Upper lobe of left lung (tissue), 4 donors: ENCODE results near the gene CENPU.

ENCODE experiments used
- EP300 ChIP-seq, 4 donors: sonication (generic); formaldehyde crosslinking; IDR thresholded peaks; one replicate each; pipeline ENCODE4 v1.5.1; 2017; ENCODE audit warnings: antibody characterized with exemption in 4 of 4, control low read depth in 2 of 4
- POLR2A ChIP-seq, 4 donors: fragments of 450-650 bp; IDR thresholded peaks; one replicate each; pipeline ENCODE4 v1.5.1; 2016 to 2017; ENCODE audit warnings: antibody characterized with exemption in 4 of 4, mild to moderate bottlenecking in 2 of 4
- POLR2AphosphoS5 ChIP-seq, 2 donors: sonication (generic); formaldehyde crosslinking; IDR thresholded peaks; one replicate each; pipeline ENCODE4 v1.5.1; 2017; ENCODE audit warnings: antibody characterized with exemption in 2 of 2
- TF ChIP-seq, protein P1 (sequence below), 6 experiments: fragments of 450-650 bp in 4 of 6; fragments of 200-600 bp in 2 of 6; sonication (generic) in 2 of 6; IDR thresholded peaks; one replicate each; pipeline ENCODE4 v1.5.1; 2016 to 2019; ENCODE audit warnings: antibody characterized with exemption in 6 of 6

DNA sequence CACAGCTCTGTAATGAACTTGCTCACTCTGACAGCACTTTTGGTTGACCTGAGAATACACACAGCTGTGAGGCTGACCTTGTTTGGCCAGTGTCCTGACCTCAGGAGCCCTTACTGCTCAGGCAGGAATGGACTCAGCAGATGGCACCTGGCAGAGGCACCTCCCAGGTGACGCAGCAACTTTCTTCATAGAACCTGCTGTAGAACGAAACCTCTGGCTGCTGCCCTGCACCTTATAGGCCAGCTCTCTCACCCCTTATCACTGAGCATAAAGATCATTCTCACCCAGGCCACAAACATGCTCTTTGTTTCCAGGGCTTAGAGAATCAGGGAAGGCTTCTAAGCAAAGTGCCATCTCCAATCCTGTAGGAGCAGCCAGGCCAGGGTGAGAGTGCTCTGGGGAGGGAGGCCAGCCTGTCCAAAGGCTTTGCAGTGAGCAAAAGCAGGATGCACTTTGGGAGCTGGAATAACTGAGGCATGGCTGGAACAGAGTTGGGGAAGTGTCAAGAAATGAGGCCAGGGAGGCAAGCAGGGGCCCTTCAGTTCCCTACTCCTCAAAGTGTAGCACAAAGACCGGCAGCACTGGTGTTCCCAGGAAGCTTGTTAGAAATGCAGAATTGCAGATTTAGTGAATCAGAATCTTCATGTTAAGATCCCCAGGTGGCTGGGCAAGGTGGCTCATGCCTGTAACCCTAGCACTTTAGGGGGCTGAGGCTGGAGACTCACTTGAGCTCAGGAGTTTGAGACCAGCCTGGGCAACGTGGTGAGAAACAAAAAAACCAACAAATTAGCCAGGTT is 13.3 kb upstream of the CENPU start:
- TF ChIP-seq, protein P1, sequence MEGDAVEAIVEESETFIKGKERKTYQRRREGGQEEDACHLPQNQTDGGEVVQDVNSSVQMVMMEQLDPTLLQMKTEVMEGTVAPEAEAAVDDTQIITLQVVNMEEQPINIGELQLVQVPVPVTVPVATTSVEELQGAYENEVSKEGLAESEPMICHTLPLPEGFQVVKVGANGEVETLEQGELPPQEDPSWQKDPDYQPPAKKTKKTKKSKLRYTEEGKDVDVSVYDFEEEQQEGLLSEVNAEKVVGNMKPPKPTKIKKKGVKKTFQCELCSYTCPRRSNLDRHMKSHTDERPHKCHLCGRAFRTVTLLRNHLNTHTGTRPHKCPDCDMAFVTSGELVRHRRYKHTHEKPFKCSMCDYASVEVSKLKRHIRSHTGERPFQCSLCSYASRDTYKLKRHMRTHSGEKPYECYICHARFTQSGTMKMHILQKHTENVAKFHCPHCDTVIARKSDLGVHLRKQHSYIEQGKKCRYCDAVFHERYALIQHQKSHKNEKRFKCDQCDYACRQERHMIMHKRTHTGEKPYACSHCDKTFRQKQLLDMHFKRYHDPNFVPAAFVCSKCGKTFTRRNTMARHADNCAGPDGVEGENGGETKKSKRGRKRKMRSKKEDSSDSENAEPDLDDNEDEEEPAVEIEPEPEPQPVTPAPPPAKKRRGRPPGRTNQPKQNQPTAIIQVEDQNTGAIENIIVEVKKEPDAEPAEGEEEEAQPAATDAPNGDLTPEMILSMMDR (IDR thresholded peaks at IDR 0.05), result no peak
- TF ChIP-seq POLR2A (IDR thresholded peaks at IDR 0.05) (no peak), EP300 (IDR thresholded peaks at IDR 0.05) (no peak), POLR2AphosphoS5 (IDR thresholded peaks at IDR 0.05) (no peak)
